Ammon's horn (tissue), 1 donor: ENCODE measurements around the gene INIP.

ENCODE experiments used
- DNase-seq: peaks from one replicate; pipeline ENCODE4 v3.0.0-alpha.2; 2016; ENCODE audit warnings: low spot score

The INIP gene, protein sequence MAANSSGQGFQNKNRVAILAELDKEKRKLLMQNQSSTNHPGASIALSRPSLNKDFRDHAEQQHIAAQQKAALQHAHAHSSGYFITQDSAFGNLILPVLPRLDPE

GRCh38 chr9:112717661-112718331 lies at the start of gene INIP:
TSS of gene INIP (minus strand) at chr9:112718117. CDS start at chr9:112716485, 1,632 bp downstream.
- peak; percentile 98 for DNase-seq

DNA sequence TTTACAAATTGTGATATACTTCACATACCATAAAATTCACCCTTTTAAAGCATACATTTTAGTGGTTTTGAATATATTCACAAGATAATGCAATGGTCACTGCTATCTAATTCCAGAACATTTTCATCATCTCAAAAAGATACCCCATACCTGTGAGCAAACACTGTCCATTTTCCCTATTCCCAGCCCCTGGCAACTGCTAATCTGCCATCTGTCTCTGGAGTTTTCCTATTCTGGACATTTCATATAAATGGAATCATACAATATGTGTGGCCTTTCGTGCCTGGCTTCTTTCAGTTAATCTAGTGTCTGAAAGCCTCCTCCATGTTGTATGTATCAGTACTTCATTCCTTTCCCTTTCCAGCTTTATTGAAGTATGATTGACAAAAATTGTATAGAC lies 47.4 kb upstream of the INIP start:
- no peak for DNase-seq

- DNase-seq = no peak
Observed at GRCh38 chr9:112764837-112765236, 46.9 kb upstream of the INIP start.

DNA sequence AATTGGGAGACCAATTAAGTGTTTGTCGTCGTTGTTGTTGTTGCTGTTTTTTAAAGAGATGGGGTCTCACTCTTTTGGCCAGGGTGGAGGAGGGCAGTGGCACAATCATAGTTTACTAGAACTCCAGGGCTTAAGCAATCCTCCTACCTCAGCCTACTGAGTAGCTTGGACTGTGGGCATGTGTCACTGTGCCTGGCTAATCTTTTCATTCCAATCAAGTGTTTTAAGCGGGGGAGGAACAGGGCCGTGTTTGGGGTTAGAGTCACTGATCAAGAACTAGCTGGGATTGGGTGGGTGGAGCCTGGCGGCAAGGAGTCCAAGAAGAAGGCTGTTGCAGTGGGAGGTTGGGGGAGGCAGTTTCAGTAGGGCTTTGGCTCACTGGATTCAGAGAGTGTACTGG lies 46.4 kb upstream of the INIP start:
- DNase-seq = no peak

DNA sequence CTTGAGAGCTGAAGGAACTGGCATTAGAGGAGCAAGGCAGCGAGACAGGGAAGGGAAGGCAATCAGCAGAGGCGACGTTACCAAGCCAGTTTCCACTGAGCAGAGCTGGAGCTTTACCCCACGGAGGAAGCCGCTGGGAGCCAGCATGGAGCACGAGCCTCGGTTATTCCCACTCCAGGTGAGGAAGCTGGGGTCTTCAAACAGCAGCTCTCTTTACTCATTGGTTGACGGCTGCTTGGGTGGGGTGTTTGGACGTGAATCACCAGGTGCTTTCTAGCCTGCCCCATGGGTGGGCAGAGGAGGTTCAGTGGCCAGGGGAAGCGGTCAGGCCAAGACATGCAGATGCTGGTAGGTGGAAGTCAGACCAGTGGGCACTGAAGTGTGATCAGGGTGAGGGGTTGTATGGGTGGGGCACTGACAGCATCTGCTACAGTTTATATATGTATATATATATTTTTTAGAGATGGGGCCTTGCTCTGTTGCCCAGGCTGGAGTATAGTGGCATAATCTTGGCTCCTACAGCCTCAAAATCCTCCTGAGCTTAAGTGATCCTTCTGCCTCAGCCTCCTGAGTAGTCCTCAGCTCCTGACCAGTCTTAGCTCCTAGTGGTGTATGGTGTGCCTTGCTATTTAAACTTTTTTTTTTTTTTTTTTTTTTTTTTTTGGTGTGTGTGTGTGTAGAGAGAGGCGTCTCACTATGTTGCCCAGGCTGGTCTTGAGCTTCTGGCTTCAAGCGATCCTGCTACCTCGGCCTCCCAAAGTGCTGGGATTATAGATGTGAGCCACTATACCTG lies 45.0 kb upstream of the INIP start:
- no peak for DNase-seq

- DNase-seq = no peak
Observed at GRCh38 chr9:112761912-112762655, 44.2 kb upstream of the INIP start.

DNA sequence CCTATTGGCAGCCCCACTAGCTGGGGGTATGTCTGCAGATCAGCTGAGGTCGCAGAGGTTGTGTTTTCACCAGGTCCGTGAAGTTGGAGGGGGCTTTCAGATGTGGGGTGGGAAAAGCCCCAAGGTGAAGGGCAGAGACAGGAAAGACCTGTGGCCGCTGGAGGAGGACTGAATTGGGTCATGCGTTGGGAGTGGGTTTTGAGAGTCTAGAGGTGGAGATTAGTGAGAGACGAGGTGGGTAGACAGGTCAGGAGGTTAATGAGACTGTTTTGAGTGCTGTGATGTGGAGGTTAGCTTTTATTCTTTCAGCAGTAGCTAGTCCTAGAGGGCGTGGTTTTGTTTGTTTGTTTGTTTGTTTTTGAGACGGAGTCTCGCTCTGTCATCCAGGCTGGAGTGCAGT lies 42.9 kb upstream of the INIP start:
- no peak for DNase-seq

- no peak for DNase-seq
Observed at GRCh38 chr9:112757940-112758339, 40.0 kb upstream of the INIP start.

DNA sequence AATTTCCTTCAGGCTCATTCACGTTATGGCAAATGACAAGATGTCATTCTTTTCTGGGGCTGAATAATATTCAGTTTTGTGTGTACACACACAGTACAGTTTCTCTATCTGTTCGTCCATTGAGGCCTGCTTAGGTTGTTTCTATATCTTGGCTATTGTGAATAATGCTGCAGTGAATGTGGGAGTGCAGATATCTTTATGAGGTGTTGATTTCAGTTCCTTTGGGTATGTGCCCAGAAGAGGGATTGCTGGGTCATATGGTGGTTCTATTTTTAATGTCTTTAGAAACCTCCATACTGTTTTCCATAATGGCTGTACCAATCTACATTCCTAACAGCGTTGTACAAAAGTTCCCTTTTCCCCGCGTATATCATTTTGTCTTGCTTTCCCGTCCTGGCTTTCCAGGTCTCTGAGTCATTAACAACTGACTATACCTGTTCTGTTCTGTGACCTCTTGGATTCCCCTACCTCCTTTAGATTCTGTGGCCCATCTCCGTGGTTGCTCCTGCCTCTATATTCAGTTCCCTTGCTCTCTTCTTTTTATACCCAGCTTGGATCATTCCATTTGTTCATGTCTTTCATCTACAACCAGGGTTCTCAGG lies 39.5 kb upstream of the INIP start:
- DNase-seq = no peak

DNA sequence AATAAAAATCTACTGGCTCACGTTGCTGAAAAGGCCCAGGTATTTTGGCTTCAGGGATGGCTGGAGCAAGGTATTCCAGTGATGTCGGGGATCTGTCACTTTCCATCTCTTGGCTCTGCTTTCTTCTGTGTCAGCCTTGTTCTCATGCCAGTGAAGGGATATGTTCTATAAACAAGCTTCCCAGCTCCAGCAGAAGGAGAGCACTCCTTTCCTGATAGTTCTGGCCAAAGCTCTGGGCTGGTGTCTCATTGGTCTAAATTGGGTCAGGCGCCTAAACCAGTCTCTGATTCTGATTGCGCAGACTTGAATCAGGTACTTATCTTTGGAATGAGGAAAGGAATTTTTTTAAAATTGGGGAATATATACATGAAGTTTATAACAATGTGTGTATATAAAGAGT lies 37.8 kb upstream of the INIP start:
- DNase-seq = no peak

DNA sequence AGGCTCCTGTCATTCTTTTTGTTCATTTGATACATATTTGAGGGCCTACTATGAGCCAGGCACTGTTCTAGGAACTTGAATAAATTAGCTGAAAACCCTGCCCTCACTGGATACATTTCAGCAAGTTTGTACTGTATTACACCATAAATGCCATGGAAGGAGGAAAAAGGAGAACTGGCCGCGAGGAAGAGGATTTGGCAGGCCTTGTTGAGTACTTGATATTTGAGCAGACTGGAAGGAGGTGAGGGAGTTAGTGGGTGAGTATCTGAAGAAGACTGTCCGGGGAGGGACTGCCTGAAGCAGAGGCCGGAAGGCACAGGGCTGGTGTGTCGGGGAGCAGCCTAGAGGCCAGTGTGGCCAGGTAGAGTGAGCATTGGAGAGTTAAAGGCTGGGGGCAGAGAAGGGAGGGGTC lies 37.1 kb upstream of the INIP start:
- DNase-seq = no peak

DNA sequence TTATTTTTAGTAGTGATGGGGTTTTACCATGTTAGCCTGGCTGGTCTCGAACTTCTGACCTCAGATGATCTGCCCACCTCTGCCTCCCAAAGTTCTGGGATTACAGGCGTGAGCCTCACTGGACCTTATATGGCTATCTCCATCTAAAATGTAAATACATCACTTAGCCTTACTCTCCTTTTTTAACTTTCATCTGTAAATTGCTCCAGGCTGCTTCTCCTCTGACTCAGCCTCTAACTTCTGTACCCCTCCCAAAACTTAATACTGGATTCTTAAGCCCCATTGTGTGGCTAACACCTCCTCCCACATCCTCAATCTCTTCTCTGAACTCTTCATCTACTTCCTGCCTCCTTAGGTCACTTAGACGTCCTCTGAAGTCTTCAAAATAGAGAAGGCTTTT lies 36.7 kb upstream of the INIP start:
- DNase-seq = no peak

GRCh38 chr9:112753725-112754124 lies 35.8 kb upstream of the INIP start:
- DNase-seq = no peak

- DNase-seq = no peak
Observed at GRCh38 chr9:112752334-112753125, 34.6 kb upstream of the INIP start.

GRCh38 chr9:112751056-112751795 lies 33.3 kb upstream of the INIP start:
- DNase-seq = peak; percentile 68

DNA sequence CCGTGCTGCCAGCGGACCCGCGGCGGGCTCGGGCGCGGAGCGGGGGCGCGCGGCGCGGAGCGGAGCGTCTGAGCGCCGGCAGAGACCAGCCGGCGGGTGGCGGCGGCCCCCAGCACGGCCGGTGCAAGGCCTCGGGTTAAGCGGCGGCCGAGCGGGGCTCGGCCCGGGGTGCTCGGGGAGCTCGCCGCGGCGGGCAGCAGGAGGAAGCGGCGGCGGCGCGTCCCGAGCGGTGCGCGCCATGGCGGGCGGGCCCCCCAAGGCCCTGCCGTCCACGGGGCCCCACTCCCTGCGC lies 32.8 kb upstream of the INIP start:
- no peak for DNase-seq

GRCh38 chr9:112750016-112750763 lies 32.3 kb upstream of the INIP start, which contains the start of gene SNX30:
TSS of gene SNX30 (plus strand) at chr9:112750760. CDS start at chr9:112751002, 242 bp downstream.
- peak; percentile 95 for DNase-seq

DNA sequence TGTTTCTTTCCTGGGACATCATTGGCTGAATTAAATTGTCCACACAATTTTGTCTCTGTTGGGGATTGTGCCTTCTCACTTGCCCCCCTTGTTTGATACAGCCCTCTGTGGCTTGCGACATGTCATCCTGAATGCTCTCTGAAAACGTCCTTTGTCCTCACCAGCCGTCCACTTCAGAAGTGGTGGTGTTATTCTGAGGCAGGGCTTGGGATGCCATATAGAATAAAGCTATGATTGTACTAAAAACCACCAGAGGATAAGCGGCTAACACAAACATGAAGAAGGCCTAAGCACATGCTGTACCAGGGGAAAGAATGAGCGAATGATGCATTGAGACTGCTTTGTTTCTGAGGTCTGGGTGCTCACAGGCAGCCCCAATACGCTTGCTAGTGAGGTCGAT lies 29.2 kb upstream of the INIP start:
- DNase-seq = peak; percentile 97

DNA sequence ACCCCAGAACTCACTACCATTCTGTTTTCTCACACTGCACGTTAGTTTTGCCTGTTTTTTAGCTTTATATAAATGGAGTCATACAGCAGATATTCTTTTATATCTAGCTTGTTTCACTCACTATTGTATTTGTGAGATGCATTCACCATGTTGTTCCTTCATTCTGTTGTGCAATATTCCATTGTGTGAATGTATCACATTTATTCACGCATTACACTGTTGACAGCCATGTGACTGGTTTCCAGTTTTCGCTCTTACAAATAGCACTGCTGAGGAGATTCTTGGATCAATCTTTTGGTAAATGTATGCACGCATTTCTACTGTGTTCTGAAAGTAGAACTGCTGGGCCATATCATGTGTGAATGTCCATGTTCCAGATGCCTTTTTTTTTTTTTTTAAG lies 26.3 kb upstream of the INIP start:
- no peak for DNase-seq

DNA sequence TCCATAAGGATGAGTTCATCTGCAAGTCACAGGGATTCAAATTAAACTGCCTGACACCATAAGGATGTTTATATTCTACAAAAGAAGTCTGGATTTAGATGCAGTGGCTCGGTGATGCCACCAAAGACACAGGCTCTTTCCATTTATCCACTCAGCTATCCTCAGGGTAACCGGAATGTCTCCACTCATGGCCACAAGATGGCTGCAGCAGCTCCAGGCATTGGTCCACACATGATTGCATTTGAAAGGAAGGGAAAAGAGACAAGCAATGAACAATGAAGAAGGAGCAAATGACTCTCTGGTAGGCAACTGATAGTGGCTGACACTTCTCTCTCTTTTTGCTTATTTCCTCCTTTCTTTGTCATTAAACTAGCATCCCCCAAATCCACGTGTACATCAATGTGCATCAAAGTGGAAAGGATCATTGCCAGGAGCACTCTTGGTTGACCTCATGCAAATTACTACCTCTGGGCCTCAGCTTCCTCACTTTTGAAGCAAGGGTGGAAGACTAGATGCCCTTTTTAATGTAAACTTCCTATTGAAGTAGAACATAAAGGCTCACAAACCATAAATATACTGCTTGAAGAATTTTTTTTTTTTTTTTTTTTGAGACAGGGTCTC lies 25.4 kb upstream of the INIP start:
- no peak for DNase-seq
